Right atrium auricular region (tissue), 2 donors: Measurements from ENCODE around the gene PVR. TPM values are rescaled to one million over a fixed set of nuclear protein-coding genes. Genes with fewer than 3 reads are reported as not detected.

Experiments used
- DNase-seq: peaks from one replicate; pipeline ENCODE4 v3.0.0-alpha.2; 2019; ENCODE audit warnings: low spot score
- H3K27ac ChIP-seq, 2 donors: fragments of 200-600 bp; sonication (generic); 1 replicate in 1 of 2; 2 replicates in 1 of 2; pipeline ENCODE4 v1.5.1; 2016 to 2019
- H3K27me3 ChIP-seq, 2 donors: fragments of 200-600 bp; sonication (generic); one replicate each; pipeline versions ENCODE4 v1.5.1 to v1.6.0; 2017 to 2019
- H3K36me3 ChIP-seq: fragments of 200-600 bp; sonication (generic); one replicate; pipeline ENCODE4 v1.5.1; 2016
- H3K4me1 ChIP-seq, 2 donors: fragments of 200-600 bp; sonication (generic); one replicate each; pipeline versions ENCODE4 v1.5.1 to v1.6.0; 2017 to 2019
- H3K4me3 ChIP-seq, 2 donors: fragments of 200-600 bp; sonication (generic); 1 replicate in 1 of 2; 2 replicates in 1 of 2; pipeline ENCODE4 v1.5.1; 2017 to 2019; ENCODE audit warnings: mild to moderate bottlenecking in 1 of 2, moderate library complexity in 1 of 2
- H3K9me3 ChIP-seq, 2 donors: fragments of 200-600 bp; sonication (generic); one replicate each; pipeline ENCODE4 v1.5.1; 2019
- total RNA-seq, 2 donors: library from RNA; depleted of rRNA; stranded (reverse); fragments of >200 nt; gene quantifications; one replicate each; pipeline ENCODE4 v1.1.0, GENCODE V29; 2016
- TF ChIP-seq, protein P1 (sequence below), 2 donors: fragments of 200-600 bp; sonication (generic); IDR thresholded peaks; one replicate each; pipeline ENCODE4 v1.5.1; 2019; ENCODE audit warnings: antibody characterized with exemption in 2 of 2

The PVR gene
- total RNA-seq, 2 donors from 2014 or later = 72.4 to 104 TPM

GRCh38 chr19:44600466-44600865, 43.2 kb upstream of the PVR start:
- Histone ChIP-seq H3K27ac (no peak overlapping the region), H3K36me3 (no peaks in the 10 kb centered on the region), H3K4me3 (no peak overlapping the region), H3K4me1 (peaks cover 0 to 15% of the 10 kb centered on the region in 2 donors), H3K9me3 (peaks cover 0 to 6% of the 10 kb centered on the region in 2 donors), H3K27me3 (no peaks in the 10 kb centered on the region)
- TF ChIP-seq, protein P1, sequence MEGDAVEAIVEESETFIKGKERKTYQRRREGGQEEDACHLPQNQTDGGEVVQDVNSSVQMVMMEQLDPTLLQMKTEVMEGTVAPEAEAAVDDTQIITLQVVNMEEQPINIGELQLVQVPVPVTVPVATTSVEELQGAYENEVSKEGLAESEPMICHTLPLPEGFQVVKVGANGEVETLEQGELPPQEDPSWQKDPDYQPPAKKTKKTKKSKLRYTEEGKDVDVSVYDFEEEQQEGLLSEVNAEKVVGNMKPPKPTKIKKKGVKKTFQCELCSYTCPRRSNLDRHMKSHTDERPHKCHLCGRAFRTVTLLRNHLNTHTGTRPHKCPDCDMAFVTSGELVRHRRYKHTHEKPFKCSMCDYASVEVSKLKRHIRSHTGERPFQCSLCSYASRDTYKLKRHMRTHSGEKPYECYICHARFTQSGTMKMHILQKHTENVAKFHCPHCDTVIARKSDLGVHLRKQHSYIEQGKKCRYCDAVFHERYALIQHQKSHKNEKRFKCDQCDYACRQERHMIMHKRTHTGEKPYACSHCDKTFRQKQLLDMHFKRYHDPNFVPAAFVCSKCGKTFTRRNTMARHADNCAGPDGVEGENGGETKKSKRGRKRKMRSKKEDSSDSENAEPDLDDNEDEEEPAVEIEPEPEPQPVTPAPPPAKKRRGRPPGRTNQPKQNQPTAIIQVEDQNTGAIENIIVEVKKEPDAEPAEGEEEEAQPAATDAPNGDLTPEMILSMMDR (IDR thresholded peaks at IDR 0.05) = no peak
- no peak for DNase-seq

GRCh38 chr19:44602081-44602480, 41.6 kb upstream of the PVR start:
- no peak overlapping the region for H3K4me3 ChIP-seq
- peaks cover 0 to 15% of the 10 kb centered on the region in 2 donors for H3K4me1 ChIP-seq
- TF ChIP-seq, protein P1 (IDR thresholded peaks at IDR 0.05) = no peak
- no peak for DNase-seq
- H3K27ac ChIP-seq = no peak overlapping the region
- H3K36me3 ChIP-seq = no peaks in the 10 kb centered on the region
- no peaks in the 10 kb centered on the region for H3K27me3 ChIP-seq
- peaks cover 0 to 6% of the 10 kb centered on the region in 2 donors for H3K9me3 ChIP-seq

GRCh38 chr19:44603201-44603945, 40.3 kb upstream of the PVR start:
- peaks cover 0 to 2% of the 10 kb centered on the region in 2 donors for H3K9me3 ChIP-seq
- no peaks in the 10 kb centered on the region for H3K36me3 ChIP-seq
- TF ChIP-seq, protein P1 (IDR thresholded peaks at IDR 0.05) = no peak
- H3K27me3 ChIP-seq = no peaks in the 10 kb centered on the region
- DNase-seq = no peak
- no peak overlapping the region for H3K27ac ChIP-seq
- no peak overlapping the region for H3K4me3 ChIP-seq
- H3K4me1 ChIP-seq = peaks cover 0 to 15% of the 10 kb centered on the region in 2 donors

DNA sequence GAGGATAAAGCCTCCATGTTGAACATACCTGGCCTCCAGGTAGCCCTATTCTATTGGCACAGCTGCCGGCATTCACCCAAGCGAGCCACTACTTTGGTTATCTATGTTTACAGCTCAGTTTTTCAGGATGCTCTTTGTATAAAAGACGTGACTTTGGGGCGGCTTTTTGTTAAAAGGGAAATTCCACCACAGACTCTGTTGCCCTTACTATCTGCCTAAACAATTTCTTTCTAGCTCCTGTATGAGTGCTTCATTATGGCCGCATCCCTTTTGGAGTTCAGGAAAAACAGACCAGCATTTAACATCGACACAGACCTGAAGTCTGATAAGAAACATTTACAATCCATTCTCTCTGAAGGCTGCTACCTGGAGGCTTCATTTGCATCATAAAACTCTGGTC, 39.5 kb upstream of the PVR start:
- H3K27me3 ChIP-seq = no peaks in the 10 kb centered on the region
- H3K4me3 ChIP-seq = no peak overlapping the region
- no peak for DNase-seq
- H3K27ac ChIP-seq = no peak overlapping the region
- TF ChIP-seq, protein P1 (IDR thresholded peaks at IDR 0.05) = no peak
- no peaks in the 10 kb centered on the region for H3K9me3 ChIP-seq
- no peaks in the 10 kb centered on the region for H3K36me3 ChIP-seq
- peaks cover 0 to 15% of the 10 kb centered on the region in 2 donors for H3K4me1 ChIP-seq

DNA sequence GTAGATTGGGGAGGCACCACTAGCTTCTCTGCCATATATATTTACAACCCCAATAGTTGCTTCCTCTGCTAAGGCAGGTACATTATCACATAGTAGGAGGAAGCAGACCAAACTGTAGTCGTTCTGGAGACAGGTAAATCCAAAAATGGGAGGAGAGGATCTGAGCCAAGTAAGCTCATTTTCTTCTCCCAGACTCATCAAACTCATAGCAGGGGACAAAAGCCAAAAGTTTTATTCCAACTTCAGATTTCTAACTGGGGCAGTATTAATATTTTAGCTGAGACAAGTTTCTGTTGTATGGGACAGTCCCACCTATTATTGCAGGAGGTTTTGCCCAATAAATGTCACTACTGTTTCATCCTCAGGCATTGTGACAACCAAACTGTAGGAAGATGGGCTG, 38.2 kb upstream of the PVR start:
- H3K4me3 ChIP-seq = no peak overlapping the region
- H3K27me3 ChIP-seq = no peaks in the 10 kb centered on the region
- TF ChIP-seq, protein P1 (IDR thresholded peaks at IDR 0.05) = no peak
- DNase-seq = no peak
- peaks cover 0 to 15% of the 10 kb centered on the region in 2 donors for H3K4me1 ChIP-seq
- H3K9me3 ChIP-seq = no peaks in the 10 kb centered on the region
- no peaks in the 10 kb centered on the region for H3K36me3 ChIP-seq
- no peak overlapping the region for H3K27ac ChIP-seq

DNA sequence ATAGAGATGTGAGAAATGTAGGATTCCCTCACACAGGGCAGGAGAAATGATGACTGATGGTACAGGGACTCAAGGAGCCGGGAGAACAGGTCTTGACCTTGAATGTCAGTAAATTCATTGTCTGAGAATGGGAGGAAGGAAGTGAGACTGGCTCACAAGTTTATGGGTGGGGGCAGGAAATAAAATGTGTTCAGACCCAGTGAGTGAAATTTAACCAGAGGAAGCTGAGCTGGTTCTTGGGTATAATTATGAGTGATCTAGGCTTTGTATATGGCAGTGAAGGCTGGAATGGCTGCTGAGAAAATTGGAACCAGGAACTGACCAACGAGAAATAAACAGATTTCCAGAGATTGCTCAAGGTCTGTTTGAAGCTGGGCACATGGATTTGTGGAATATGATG, 36.7 kb upstream of the PVR start:
- H3K36me3 ChIP-seq = no peaks in the 10 kb centered on the region
- DNase-seq = no peak
- no peaks in the 10 kb centered on the region for H3K27me3 ChIP-seq
- H3K9me3 ChIP-seq = no peaks in the 10 kb centered on the region
- H3K4me3 ChIP-seq = no peak overlapping the region
- H3K27ac ChIP-seq = no peak overlapping the region
- TF ChIP-seq, protein P1 (IDR thresholded peaks at IDR 0.05) = no peak
- H3K4me1 ChIP-seq = peaks cover 0 to 15% of the 10 kb centered on the region in 2 donors
